Ovary (tissue), 9 donors: ENCODE results near the gene EEF1A2. TPM values are rescaled to one million over a fixed set of nuclear protein-coding genes. Genes with fewer than 3 reads are reported as not detected.

Experiments used
- DNase-seq, 5 donors: peaks; one replicate each; pipeline ENCODE4 v3.0.0-alpha.2; 2019 to 2020
- H3K27ac ChIP-seq, 2 donors: fragments of 200-600 bp; one replicate each; pipeline versions ENCODE4 v1.5.1 to v1.8.0; 2019 to 2022
- H3K27me3 ChIP-seq: fragments of 200-600 bp; one replicate; pipeline ENCODE4 v1.8.0; 2022
- H3K36me3 ChIP-seq: fragments of 200-600 bp; sonication (generic); one replicate; pipeline ENCODE4 v1.5.1; 2019
- H3K4me1 ChIP-seq: one replicate; pipeline ENCODE4 v1.8.1; 2013; ENCODE audit warnings: mild to moderate bottlenecking, moderate library complexity; ENCODE audit not compliant: insufficient read depth
- H3K4me3 ChIP-seq: fragments of 200-600 bp; sonication (generic); one replicate; pipeline ENCODE4 v1.5.1; 2017
- H3K9me3 ChIP-seq, 2 donors: fragments of 200-600 bp in 1 of 2; sonication (generic) in 1 of 2; one replicate each; pipeline versions ENCODE4 v1.5.1 to v1.8.1; 2013 to 2019; ENCODE audit warnings: mild to moderate bottlenecking in 1 of 2, moderate library complexity in 1 of 2
- EP300 ChIP-seq: sonication (generic); formaldehyde crosslinking; IDR thresholded peaks from one replicate; pipeline ENCODE4 v1.6.1; 2017; ENCODE audit warnings: antibody characterized with exemption
- POLR2A ChIP-seq: fragments of 450-650 bp; IDR thresholded peaks from one replicate; pipeline ENCODE4 v1.6.1; 2017; ENCODE audit warnings: antibody characterized with exemption, mild to moderate bottlenecking, moderate library complexity
- WGBS, 3 donors: extraction: QIAGEN DNeasy Blood & Tissue Kit in 1 of 3; methylation state at CpG; one replicate each; pipeline versions ENCODE4 v1.1.5 to v1.1.7; 2013 to 2017; 5-methylcytosine and 5-hydroxymethylcytosine counted together
- intact Hi-C, 4 donors: fragments of 100-400 bp; cut with DNase I; formaldehyde crosslinking; loops; one replicate each; pipeline versions ENCODE4 v1.11.0 to v1.15.1; 2022 to 2023
- polyA plus RNA-seq, 2 donors: library from polyadenylated mRNA; stranded (reverse); fragments of 200-250 nt in 1 of 2; fragments of 350-450 nt in 1 of 2; fragmentation: Illumina TruSeq in 1 of 2; extraction: RNeasy Lipid Tissue Mini Kit (QIAGEN cat#74804) in 1 of 2; gene quantifications; one replicate each; pipeline ENCODE4 v1.2.3, GENCODE V29; 2013 to 2014
- total RNA-seq, 7 donors: library from RNA; depleted of rRNA in 2 of 7; stranded (reverse); fragments of >200 nt in 2 of 7; fragmentation: NEBNext Ultra II Directional in 3 of 7; extraction: Animal tissue kit (Norgen Biotek cat#: 25700) in 3 of 7; gene quantifications; one replicate each; pipeline versions ENCODE4 v1.1.0 to v1.2.4, GENCODE V29; 2016 to 2023
- TF ChIP-seq, protein P1 (sequence below), 3 donors: fragments of 450-650 bp in 2 of 3; fragments of 200-600 bp in 1 of 3; IDR thresholded peaks; one replicate each; pipeline versions ENCODE4 v1.5.1 to v1.8.0; 2016 to 2022; ENCODE audit warnings: antibody characterized with exemption in 3 of 3, mild to moderate bottlenecking in 1 of 3
- donor health status: DM: no; HTN: no; CAD: no; lungs with moderate emphysema.
- donor health status: DM: no; HTN: no; CAD: no.
- donor health status: Bipolar disorder and iron deficiency.
- donor health status: DM: yes; HTN: yes; CAD: no.
- donor health status: DM: no; HTN: no; CAD: no.
- donor health status: DM: yes; HTN: yes; CAD: no.

Gene EEF1A2
- total and polyA plus RNA-seq, 9 donors: 0.25 to 1.3 (median 0.69) TPM

- H3K9me3 ChIP-seq: no peaks in the 10 kb centered on the region
- peaks cover 4% of the 10 kb centered on the region for H3K4me1 ChIP-seq
- no peaks in the 10 kb centered on the region for H3K27me3 ChIP-seq
- intact Hi-C loops: no loop called here
- no peak overlapping the region for H3K4me3 ChIP-seq
- no peak overlapping the region for H3K27ac ChIP-seq
- no peak for DNase-seq
- no peak for TF ChIP-seq POLR2A
- TF ChIP-seq EP300: no peak
- TF ChIP-seq, protein P1, sequence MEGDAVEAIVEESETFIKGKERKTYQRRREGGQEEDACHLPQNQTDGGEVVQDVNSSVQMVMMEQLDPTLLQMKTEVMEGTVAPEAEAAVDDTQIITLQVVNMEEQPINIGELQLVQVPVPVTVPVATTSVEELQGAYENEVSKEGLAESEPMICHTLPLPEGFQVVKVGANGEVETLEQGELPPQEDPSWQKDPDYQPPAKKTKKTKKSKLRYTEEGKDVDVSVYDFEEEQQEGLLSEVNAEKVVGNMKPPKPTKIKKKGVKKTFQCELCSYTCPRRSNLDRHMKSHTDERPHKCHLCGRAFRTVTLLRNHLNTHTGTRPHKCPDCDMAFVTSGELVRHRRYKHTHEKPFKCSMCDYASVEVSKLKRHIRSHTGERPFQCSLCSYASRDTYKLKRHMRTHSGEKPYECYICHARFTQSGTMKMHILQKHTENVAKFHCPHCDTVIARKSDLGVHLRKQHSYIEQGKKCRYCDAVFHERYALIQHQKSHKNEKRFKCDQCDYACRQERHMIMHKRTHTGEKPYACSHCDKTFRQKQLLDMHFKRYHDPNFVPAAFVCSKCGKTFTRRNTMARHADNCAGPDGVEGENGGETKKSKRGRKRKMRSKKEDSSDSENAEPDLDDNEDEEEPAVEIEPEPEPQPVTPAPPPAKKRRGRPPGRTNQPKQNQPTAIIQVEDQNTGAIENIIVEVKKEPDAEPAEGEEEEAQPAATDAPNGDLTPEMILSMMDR (IDR thresholded peaks at IDR 0.05): no peak
- H3K36me3 ChIP-seq: no peaks in the 10 kb centered on the region
- WGBS, 3 donors: 59 to 65% (median 61%) methylated on average over 27 to 30 of the region's 30 CpGs
Measured at GRCh38 chr20:63449796-63450730, 48.8 kb downstream of the EEF1A2 start.

- H3K36me3 ChIP-seq: no peaks in the 10 kb centered on the region
- TF ChIP-seq, protein P1 (IDR thresholded peaks at IDR 0.05): no peak
- TF ChIP-seq EP300 (no peak), POLR2A (no peak)
- H3K4me1 ChIP-seq: peaks cover 1% of the 10 kb centered on the region
- no peak for DNase-seq
- intact Hi-C loops: no loop called here
- 72 to 82% (median 73%) methylated on average over 5 of the region's 5 CpGs for WGBS, 3 donors
- H3K27me3 ChIP-seq: no peaks in the 10 kb centered on the region
- H3K4me3 ChIP-seq: no peak overlapping the region
- H3K27ac ChIP-seq: no peak overlapping the region
- H3K9me3 ChIP-seq: no peaks in the 10 kb centered on the region
Measured at GRCh38 chr20:63449025-63449424, 49.9 kb downstream of the EEF1A2 start.

DNA sequence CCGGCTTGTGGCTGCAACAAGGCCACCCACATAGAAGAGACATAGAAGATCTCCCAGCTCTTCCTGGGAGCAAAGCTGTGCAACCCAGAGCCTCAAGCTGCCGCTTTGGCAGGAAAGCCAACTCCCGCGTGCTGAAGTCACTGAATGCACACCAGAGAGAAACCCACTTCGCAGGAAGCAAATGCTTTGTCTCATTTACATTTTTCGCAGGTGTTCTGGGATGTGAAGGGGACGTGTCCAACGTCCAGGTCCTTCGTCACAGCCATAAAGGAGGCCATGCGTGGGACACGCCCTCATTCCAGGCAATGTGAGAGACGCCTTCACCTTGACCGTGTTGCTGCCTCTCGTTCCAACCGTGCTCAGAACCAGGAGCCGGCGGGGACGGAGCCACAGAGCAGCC, 50.9 kb downstream of the EEF1A2 start:
- TF ChIP-seq EP300: no peak
- no peak for TF ChIP-seq POLR2A
- TF ChIP-seq, protein P1 (IDR thresholded peaks at IDR 0.05): no peak
- no peaks in the 10 kb centered on the region for H3K27me3 ChIP-seq
- H3K4me1 ChIP-seq: no peaks in the 10 kb centered on the region
- 9 to 14% (median 10%) methylated on average over 18 of the region's 18 CpGs for WGBS, 3 donors
- H3K9me3 ChIP-seq: no peaks in the 10 kb centered on the region
- no peaks in the 10 kb centered on the region for H3K36me3 ChIP-seq
- no peak overlapping the region for H3K4me3 ChIP-seq
- no peak overlapping the region for H3K27ac ChIP-seq
- DNase-seq: no peak
- intact Hi-C loops: no loop called here

DNA sequence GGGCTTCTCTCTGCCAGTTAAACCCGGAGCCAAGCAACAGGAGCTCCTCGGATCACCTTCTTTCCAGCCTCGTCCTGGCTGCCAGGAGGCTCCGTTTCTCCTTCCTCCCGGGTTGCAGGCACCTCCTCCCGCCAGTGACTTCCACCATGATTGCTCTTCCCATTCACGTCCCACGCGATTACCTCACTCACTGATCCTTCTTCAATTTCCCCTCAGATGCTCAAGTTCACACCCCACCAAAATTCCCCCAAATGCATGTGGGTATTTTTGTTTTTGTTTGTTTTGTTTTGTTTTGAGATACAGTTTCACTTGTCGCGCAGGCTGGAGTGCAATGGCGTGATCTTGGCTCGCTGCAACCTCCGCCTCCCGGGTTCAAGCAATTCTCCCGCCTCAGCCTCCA, 51.6 kb downstream of the EEF1A2 start:
- H3K4me3 ChIP-seq: no peak overlapping the region
- no peak overlapping the region for H3K27ac ChIP-seq
- no peaks in the 10 kb centered on the region for H3K27me3 ChIP-seq
- no peak for DNase-seq
- no peaks in the 10 kb centered on the region for H3K4me1 ChIP-seq
- no peak for TF ChIP-seq EP300
- TF ChIP-seq POLR2A: no peak
- intact Hi-C loops: no loop called here
- 68 to 76% (median 71%) methylated on average over 16 of the region's 16 CpGs for WGBS, 3 donors
- no peaks in the 10 kb centered on the region for H3K36me3 ChIP-seq
- H3K9me3 ChIP-seq: no peaks in the 10 kb centered on the region
